Osteoblast (primary cell): ENCODE measurements around the gene FAM185A. TPM values are rescaled to one million over a fixed set of nuclear protein-coding genes. Genes with fewer than 3 reads are reported as not detected.
"Not testable (repeated sequence)": the region's sequence is repeated elsewhere in the genome, so short reads cannot be mapped to it uniquely, and the experiment has no call there.

Experiments
- DNase-seq: peaks from one replicate; pipeline ENCODE4 v3.0.0; 2011; ENCODE audit warnings: low spot score, mixed read lengths; ENCODE audit not compliant: insufficient read length; ENCODE audit errors: missing footprints
- H2AFZ ChIP-seq: 2 replicates; pipeline ENCODE4 v1.6.0; 2011; ENCODE audit warnings: mild to moderate bottlenecking, low read length
- H3K27ac ChIP-seq: 2 replicates; pipeline ENCODE4 v1.5.1; 2011; ENCODE audit warnings: mild to moderate bottlenecking, low read depth, low read length, moderate library complexity
- H3K27me3 ChIP-seq: 2 replicates; pipeline ENCODE4 v1.6.0; 2012; ENCODE audit warnings: mild to moderate bottlenecking, control low read depth, inconsistent platforms, low read length, moderate library complexity; ENCODE audit not compliant: insufficient read depth
- H3K36me3 ChIP-seq: 2 replicates; pipeline ENCODE4 v1.5.1; 2011; ENCODE audit warnings: mild to moderate bottlenecking, low read length, control low read depth, moderate library complexity; ENCODE audit not compliant: insufficient read depth
- H3K4me1 ChIP-seq: 2 replicates; pipeline ENCODE4 v1.5.1; 2011; ENCODE audit warnings: mild to moderate bottlenecking, low read length, control low read depth, moderate library complexity; ENCODE audit not compliant: insufficient read depth
- H3K4me2 ChIP-seq: 2 replicates; pipeline ENCODE4 v1.6.0; 2011; ENCODE audit warnings: mild to moderate bottlenecking, low read length; ENCODE audit not compliant: insufficient read depth
- H3K4me3 ChIP-seq: fragments of 200-600 bp; sonication (generic); 3 replicates; pipeline ENCODE4 v1.5.1; 2012; ENCODE audit warnings: mild to moderate bottlenecking, low read length, inconsistent platforms; ENCODE audit not compliant: insufficient read depth
- H3K79me2 ChIP-seq: 2 replicates; pipeline ENCODE4 v1.6.0; 2012; ENCODE audit warnings: mild to moderate bottlenecking, low read length, control low read depth, inconsistent platforms; ENCODE audit not compliant: insufficient read depth
- H3K9me3 ChIP-seq: 2 replicates; pipeline ENCODE4 v1.5.1; 2011; ENCODE audit warnings: low read depth, low read length, control low read depth
- H4K20me1 ChIP-seq: 2 replicates; pipeline ENCODE4 v1.6.0; 2012; ENCODE audit warnings: mild to moderate bottlenecking, low read length, control low read depth; ENCODE audit not compliant: insufficient read depth
- total RNA-seq: library from RNA; depleted of rRNA; stranded (reverse); fragments of >200 nt; gene quantifications from 2 replicates; pipeline ENCODE4 v1.2.3, GENCODE V29; 2012
- TF ChIP-seq, protein P1 (sequence below): IDR thresholded peaks from 2 replicates; pipeline ENCODE4 v1.5.1; 2011; ENCODE audit warnings: mild to moderate bottlenecking, low read depth, low read length, moderate library complexity; ENCODE audit errors: extremely low read depth

FAM185A gene
- total RNA-seq, 1 donor: 7.6 TPM

DNA sequence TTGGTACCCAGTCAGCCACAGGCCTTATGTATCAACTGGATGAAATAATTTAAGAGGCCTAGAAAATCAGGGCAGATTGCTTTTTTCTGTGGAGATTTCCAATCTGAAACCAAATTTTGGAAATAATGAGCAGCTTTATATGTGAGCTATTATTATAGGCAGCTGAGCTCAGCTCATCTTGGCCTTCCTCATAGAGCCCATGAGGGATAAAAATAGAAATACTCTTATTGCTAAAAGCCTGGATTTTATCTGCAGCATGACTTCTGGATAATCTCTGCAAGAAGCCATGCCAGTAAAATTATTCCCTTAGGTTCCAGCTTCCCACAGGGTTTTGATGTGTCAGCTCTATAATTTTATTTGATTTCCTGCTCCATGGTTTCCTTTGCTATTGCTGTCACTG lies 43.0 kb downstream of the FAM185A start:
- not testable (repeated sequence) for H4K20me1 ChIP-seq, H3K4me1 ChIP-seq, H3K4me2 ChIP-seq, H3K36me3 ChIP-seq, DNase-seq, H3K4me3 ChIP-seq, H3K27me3 ChIP-seq, H3K79me2 ChIP-seq, H2AFZ ChIP-seq, H3K27ac ChIP-seq, H3K9me3 ChIP-seq

DNA sequence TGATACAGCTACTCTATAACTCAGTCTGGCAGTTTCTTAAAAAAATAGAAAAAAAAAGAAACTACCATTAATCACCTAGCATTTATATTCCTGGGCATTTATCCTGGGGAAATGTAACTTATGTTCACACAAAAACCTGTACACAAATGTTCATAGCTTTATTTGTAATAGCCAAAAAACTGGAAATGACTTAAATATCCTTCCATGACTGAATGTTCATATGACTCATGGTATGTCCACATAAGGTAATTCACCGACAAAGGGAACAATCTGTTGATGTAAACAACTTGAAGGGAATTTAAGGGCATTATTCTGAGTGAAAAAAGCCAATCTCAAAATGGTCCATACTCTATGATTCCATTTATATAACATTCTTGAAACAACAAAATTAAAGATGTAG lies 45.8 kb downstream of the FAM185A start:
- not testable (repeated sequence) for H3K4me2 ChIP-seq, H3K9me3 ChIP-seq, H3K27ac ChIP-seq, H2AFZ ChIP-seq, H3K36me3 ChIP-seq, H3K4me3 ChIP-seq, H4K20me1 ChIP-seq, H3K4me1 ChIP-seq, DNase-seq, H3K27me3 ChIP-seq, H3K79me2 ChIP-seq

DNA sequence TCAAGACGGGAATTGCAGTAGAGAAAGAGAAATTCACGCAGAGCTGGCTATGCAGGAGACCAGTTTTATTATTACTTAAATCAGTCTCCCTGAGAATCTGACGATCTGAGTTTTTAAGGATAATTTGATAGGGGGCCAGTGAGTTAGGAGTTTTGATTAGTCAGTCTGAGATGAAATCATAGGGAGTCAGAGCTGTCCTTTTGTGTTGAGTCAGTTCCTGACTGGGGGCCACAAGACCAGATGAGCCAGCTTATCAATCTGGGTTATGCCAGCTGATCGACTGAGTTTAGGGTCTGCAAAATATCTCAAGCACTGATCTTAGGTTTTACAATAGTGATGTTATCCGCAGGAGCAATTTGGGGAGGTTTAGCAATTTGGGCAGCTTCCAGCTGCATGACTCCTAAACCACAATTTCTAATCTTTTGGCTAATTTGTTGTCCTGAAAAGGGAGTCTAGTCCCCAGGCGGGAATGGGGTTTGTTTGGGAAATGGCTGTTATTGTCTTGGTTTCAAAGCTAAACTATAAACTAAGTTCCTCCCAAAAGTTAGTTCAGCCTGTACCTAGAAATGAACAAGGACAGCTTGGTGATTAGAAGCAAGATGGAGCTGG lies 47.3 kb downstream of the FAM185A start:
- not testable (repeated sequence) for H3K27me3 ChIP-seq, H3K9me3 ChIP-seq, H3K27ac ChIP-seq, DNase-seq, H3K36me3 ChIP-seq, H3K79me2 ChIP-seq, H4K20me1 ChIP-seq, H3K4me1 ChIP-seq, H3K4me3 ChIP-seq, H3K4me2 ChIP-seq, H2AFZ ChIP-seq

DNA sequence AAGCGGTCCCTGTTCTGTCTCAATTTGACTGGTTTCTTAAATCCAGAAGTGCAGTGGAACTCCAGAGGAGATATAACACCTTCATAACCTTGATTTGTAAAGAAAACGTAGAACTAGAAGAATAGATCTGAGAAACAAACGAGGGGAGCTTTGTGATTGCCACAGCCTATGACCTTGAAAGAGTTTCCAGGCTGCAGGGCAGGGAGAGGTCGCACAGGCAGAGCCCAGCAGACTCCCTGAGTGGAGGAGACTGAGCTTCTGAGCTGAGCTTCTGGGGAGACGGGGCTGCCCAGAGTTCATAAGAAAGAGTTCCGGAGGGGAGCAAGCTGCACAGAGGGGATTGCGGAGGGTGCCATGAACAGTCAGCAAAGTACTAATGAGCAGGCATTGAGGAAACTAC lies 57.8 kb downstream of the FAM185A start:
- Histone ChIP-seq H3K27ac (no peak overlapping the region), H3K4me1 (no peaks in the 10 kb centered on the region), H3K79me2 (no peaks in the 10 kb centered on the region), H3K4me3 (no peak overlapping the region), H3K36me3 (no peaks in the 10 kb centered on the region), H4K20me1 (no peaks in the 10 kb centered on the region), H3K4me2 (no peak overlapping the region), H2AFZ (no peak overlapping the region), H3K27me3 (no peaks in the 10 kb centered on the region), H3K9me3 (no peaks in the 10 kb centered on the region)
- DNase-seq: no peak
- TF ChIP-seq, protein P1, sequence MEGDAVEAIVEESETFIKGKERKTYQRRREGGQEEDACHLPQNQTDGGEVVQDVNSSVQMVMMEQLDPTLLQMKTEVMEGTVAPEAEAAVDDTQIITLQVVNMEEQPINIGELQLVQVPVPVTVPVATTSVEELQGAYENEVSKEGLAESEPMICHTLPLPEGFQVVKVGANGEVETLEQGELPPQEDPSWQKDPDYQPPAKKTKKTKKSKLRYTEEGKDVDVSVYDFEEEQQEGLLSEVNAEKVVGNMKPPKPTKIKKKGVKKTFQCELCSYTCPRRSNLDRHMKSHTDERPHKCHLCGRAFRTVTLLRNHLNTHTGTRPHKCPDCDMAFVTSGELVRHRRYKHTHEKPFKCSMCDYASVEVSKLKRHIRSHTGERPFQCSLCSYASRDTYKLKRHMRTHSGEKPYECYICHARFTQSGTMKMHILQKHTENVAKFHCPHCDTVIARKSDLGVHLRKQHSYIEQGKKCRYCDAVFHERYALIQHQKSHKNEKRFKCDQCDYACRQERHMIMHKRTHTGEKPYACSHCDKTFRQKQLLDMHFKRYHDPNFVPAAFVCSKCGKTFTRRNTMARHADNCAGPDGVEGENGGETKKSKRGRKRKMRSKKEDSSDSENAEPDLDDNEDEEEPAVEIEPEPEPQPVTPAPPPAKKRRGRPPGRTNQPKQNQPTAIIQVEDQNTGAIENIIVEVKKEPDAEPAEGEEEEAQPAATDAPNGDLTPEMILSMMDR: no peak

DNA sequence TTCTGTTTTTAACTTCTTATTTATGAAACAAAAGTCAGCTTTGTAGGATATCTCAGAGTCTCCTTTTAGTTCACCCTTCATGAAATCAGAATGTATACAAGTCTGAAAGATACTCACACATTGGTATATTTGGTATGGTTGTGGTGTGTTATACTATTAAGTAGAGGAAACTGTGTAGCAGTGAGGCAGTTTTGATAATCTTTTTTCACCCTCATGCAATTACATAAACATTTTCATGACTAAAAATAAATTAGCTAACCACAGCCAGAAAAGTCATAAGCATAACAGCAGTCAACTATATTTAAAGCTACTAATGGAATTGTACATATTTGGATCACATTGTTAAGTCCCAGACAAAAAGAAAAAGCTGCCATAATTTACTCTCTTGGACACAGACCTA lies 62.1 kb downstream of the FAM185A start:
- Histone ChIP-seq H4K20me1 (no peaks in the 10 kb centered on the region), H3K4me1 (peaks cover 6% of the 10 kb centered on the region), H2AFZ (no peak overlapping the region), H3K27ac (no peak overlapping the region), H3K4me2 (no peak overlapping the region), H3K9me3 (no peaks in the 10 kb centered on the region), H3K36me3 (no peaks in the 10 kb centered on the region), H3K27me3 (no peaks in the 10 kb centered on the region), H3K4me3 (no peak overlapping the region), H3K79me2 (no peaks in the 10 kb centered on the region)
- TF ChIP-seq, protein P1: no peak
- DNase-seq: no peak
